C4-2B (cell line): ENCODE measurements around the gene VAPA.

ENCODE experiments used
- H3K27ac ChIP-seq: fragments of 450-650 bp; 2 replicates; pipeline ENCODE4 v1.5.1; 2017
- CTCF ChIP-seq: fragments of 450-650 bp; conservative IDR thresholded peaks from 2 replicates; pipeline ENCODE4 v1.5.1; 2017; ENCODE audit warnings: mild to moderate bottlenecking
- ZFX ChIP-seq: fragments of 450-650 bp; IDR thresholded peaks from 2 replicates; pipeline ENCODE4 v1.6.1; 2017

VAPA gene

GRCh38 chr18:9913151-9913525, 678 bp upstream of the VAPA start:
- no peak for TF ChIP-seq ZFX
- TF ChIP-seq CTCF: no peak
- peak overlapping the region; percentile 97 for H3K27ac ChIP-seq

GRCh38 chr18:9914334-9914583, 443 bp downstream of the VAPA start:
- TF ChIP-seq CTCF: no peak
- TF ChIP-seq ZFX: peak; percentile 73

GRCh38 chr18:9914584-9915290, 921 bp downstream of the VAPA start:
- H3K27ac ChIP-seq: peak overlapping the region; percentile 97

More at GRCh38 chr18:9914334-9914583, 443 bp downstream of the VAPA start:
- peak overlapping the region; percentile 97 for H3K27ac ChIP-seq

GRCh38 chr18:9915291-9916076, 1.7 kb downstream of the VAPA start:
- peak overlapping the region; percentile 97 for H3K27ac ChIP-seq
- no peak for TF ChIP-seq ZFX
- TF ChIP-seq CTCF: no peak

More at GRCh38 chr18:9914584-9915290, 921 bp downstream of the VAPA start:
- TF ChIP-seq CTCF: no peak; the same call in 1 of the 2 replicates
- TF ChIP-seq ZFX: peak; percentile 55

GRCh38 chr18:9916077-9916639, 2.3 kb downstream of the VAPA start:
- H3K27ac ChIP-seq: no peak overlapping the region
- TF ChIP-seq ZFX (no peak), CTCF (no peak)

- no peak for TF ChIP-seq CTCF
- TF ChIP-seq ZFX: no peak
- no peak overlapping the region for H3K27ac ChIP-seq
Measured at GRCh38 chr18:9916808-9917207, 3.0 kb downstream of the VAPA start.

GRCh38 chr18:9918016-9918680, 4.3 kb downstream of the VAPA start:
- TF ChIP-seq ZFX: no peak
- no peak for TF ChIP-seq CTCF
- H3K27ac ChIP-seq: no peak overlapping the region
